HepG2 (cell line): Measurements from ENCODE around the gene ITIH2. TPM values are rescaled to one million over a fixed set of nuclear protein-coding genes. Genes with fewer than 3 reads are reported as not detected.

Experiments used
- BCL6 ChIP-seq: IDR thresholded peaks from 2 replicates; pipeline ENCODE4 v1.6.1; 2016; ENCODE audit warnings: missing genetic modification reagents, missing compliant biosample characterization
- EP300 ChIP-seq, 3 experiments: sonication (generic) in 1 of 3; formaldehyde crosslinking in 1 of 3; IDR thresholded peaks; 2 replicates each; pipeline versions ENCODE4 v1.5.1 to v1.6.1; 2011 to 2020; ENCODE audit warnings: low read depth in 2 of 3, low read length in 2 of 3, borderline replicate concordance in 1 of 3, improper control_type of control experiment in 1 of 3, mild to moderate bottlenecking in 1 of 3, missing genetic modification reagents in 1 of 3, moderate library complexity in 1 of 3
- FOXA1 ChIP-seq, 2 experiments: fragments of 450-650 bp in 1 of 2; sonication (generic) in 1 of 2; formaldehyde crosslinking in 1 of 2; IDR thresholded peaks; 2 replicates each; pipeline versions ENCODE4 v1.4.0 to v1.6.1; 2016 to 2020; ENCODE audit warnings: missing genetic modification reagents in 1 of 2
- FOXO1 ChIP-seq: sonication (generic); formaldehyde crosslinking; IDR thresholded peaks from 2 replicates; pipeline ENCODE4 v1.4.0; 2020; ENCODE audit warnings: missing genetic modification reagents
- HOXA7 ChIP-seq: sonication (generic); formaldehyde crosslinking; IDR thresholded peaks from 2 replicates; pipeline ENCODE4 v1.8.1; 2022; ENCODE audit warnings: mild to moderate bottlenecking, missing genetic modification reagents, moderate library complexity
- NFIC ChIP-seq: IDR thresholded peaks from 2 replicates; pipeline ENCODE4 v1.6.1; 2012; ENCODE audit warnings: mild to moderate bottlenecking, low read length, inconsistent platforms
- NR2F6 ChIP-seq, 2 experiments: IDR thresholded peaks; 2 replicates each; pipeline ENCODE4 v1.6.1; 2016; ENCODE audit warnings: antibody characterized with exemption in 1 of 2, mild to moderate bottlenecking in 1 of 2
- RARA ChIP-seq: IDR thresholded peaks from 2 replicates; pipeline ENCODE4 v1.6.1; 2016; ENCODE audit warnings: missing genetic modification reagents, missing compliant biosample characterization
- RFX1 ChIP-seq: fragments of 450-650 bp; IDR thresholded peaks from 2 replicates; pipeline ENCODE4 v1.6.1; 2017
- SOX13 ChIP-seq, 3 experiments: fragments of 450-650 bp in 1 of 3; sonication (generic) in 1 of 3; formaldehyde crosslinking in 1 of 3; IDR thresholded peaks in 2 of 3; conservative IDR thresholded peaks in 1 of 3; 2 replicates each; pipeline versions ENCODE4 v1.5.0 to v1.6.1; 2016 to 2020; ENCODE audit warnings: antibody characterized with exemption in 1 of 3, mild to moderate bottlenecking in 1 of 3, missing compliant biosample characterization in 1 of 3, missing genetic modification reagents in 1 of 3, moderate library complexity in 1 of 3
- TBX2 ChIP-seq: sonication (generic); formaldehyde crosslinking; IDR thresholded peaks from 2 replicates; pipeline ENCODE4 v1.5.0; 2020; ENCODE audit warnings: missing genetic modification reagents, mild to moderate bottlenecking, borderline replicate concordance
- TFE3 ChIP-seq: IDR thresholded peaks from 2 replicates; pipeline ENCODE4 v1.6.1; 2016
- THAP9 ChIP-seq: sonication (generic); formaldehyde crosslinking; IDR thresholded peaks from 2 replicates; pipeline ENCODE4; 2020; ENCODE audit warnings: missing genetic modification reagents, mild to moderate bottlenecking, borderline replicate concordance
- XBP1 ChIP-seq: sonication (generic); formaldehyde crosslinking; IDR thresholded peaks from 2 replicates; pipeline ENCODE4 v1.5.0; 2020; ENCODE audit warnings: missing genetic modification reagents
- ZBTB33 ChIP-seq: sonication (generic); formaldehyde crosslinking; IDR thresholded peaks from 2 replicates; pipeline ENCODE4 v1.4.0; 2020; ENCODE audit warnings: missing genetic modification reagents
- ZNF331 ChIP-seq: sonication (generic); formaldehyde crosslinking; IDR thresholded peaks from 2 replicates; pipeline ENCODE4 v1.4.0; 2020; ENCODE audit warnings: missing genetic modification reagents
- ZNF335 ChIP-seq: sonication (generic); formaldehyde crosslinking; IDR thresholded peaks from 2 replicates; pipeline ENCODE4 v1.4.0; 2020; ENCODE audit warnings: missing genetic modification reagents
- ZNF574 ChIP-seq: sonication (generic); formaldehyde crosslinking; IDR thresholded peaks from 2 replicates; pipeline ENCODE4 v1.4.0; 2020; ENCODE audit warnings: missing genetic modification reagents
- ZNF644 ChIP-seq: IDR thresholded peaks from 2 replicates; pipeline ENCODE4 v1.6.1; 2016; ENCODE audit warnings: low read depth
- ZNF7 ChIP-seq: IDR thresholded peaks from 2 replicates; pipeline ENCODE4 v1.6.1; 2016; ENCODE audit warnings: missing biosample characterization, missing genetic modification reagents
- ZNF782 ChIP-seq: sonication (generic); formaldehyde crosslinking; IDR thresholded peaks from 2 replicates; pipeline ENCODE4 v1.4.0; 2020; ENCODE audit warnings: missing genetic modification reagents, mild to moderate bottlenecking, borderline replicate concordance
- polyA plus RNA-seq, 8 experiments: library from polyadenylated mRNA; depleted of rRNA in 3 of 8; stranded (reverse) in 7 of 8; unstranded in 1 of 8; fragments of >200 nt; fragmentation: Illumina TruSeq in 4 of 8; extraction: Trizol in 4 of 8; gene quantifications; 2 replicates each; pipeline versions ENCODE4 v1.2.1 to v1.2.3, GENCODE V29; 2011 to 2016; ENCODE audit warnings: low read depth in 4 of 8, missing spikeins in 1 of 8, mixed read lengths in 1 of 8; ENCODE audit not compliant: insufficient read depth in 1 of 8
- total RNA-seq, 5 experiments: library from RNA; depleted of rRNA; stranded (reverse); fragments of >200 nt; fragmentation: Illumina TruSeq; extraction: Trizol; gene quantifications; 2 replicates each; pipeline ENCODE4 v1.2.3, GENCODE V29; 2016; ENCODE audit warnings: low read depth in 1 of 5

Gene ITIH2
- total and polyA plus RNA-seq, 2 of the 13 experiments (the other 11 are each of a cell fraction or from before 2014, with no cell fraction given) = 1,197 to 1,427 TPM

DNA sequence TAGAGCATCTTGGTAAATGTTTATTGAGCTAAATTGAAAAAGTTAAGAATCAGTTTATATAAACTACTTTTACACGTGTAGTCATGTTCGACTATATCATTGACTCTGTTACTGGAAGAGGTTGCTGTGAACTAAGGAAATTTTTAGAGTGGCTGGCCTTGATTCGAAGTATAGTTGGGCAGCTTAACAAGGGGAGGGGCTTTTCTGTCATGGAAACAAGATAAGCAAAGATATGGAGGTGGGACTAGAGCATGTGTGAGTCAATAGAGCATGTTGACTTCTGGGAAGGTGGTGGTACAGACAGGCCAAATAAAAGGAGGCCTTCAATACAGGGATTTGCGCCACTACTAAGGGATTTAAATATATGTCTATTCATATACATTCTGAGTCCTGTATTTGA, 92.5 kb downstream of the ITIH2 start (continued):
- peak; percentile 77 for TF ChIP-seq FOXA1 (IDR thresholded peaks at IDR 0.05)
- peak; percentile 96 for TF ChIP-seq FOXA1 (CRISPR knock-in tag; IDR thresholded peaks at IDR 0.05)
- TF ChIP-seq RARA = 0 out of 2 replicates have a peak, but pooled peaks have one; percentile 11
- no peak for TF ChIP-seq SOX13 (IDR thresholded peaks at IDR 0.05)
- TF ChIP-seq SOX13 (CRISPR knock-in tag; conservative IDR thresholded peaks at IDR 0.05 in 1 of 2, IDR thresholded peaks at IDR 0.05 in 1 of 2) = peak in 1 of 2 experiments; percentile 78; a peak in 2 of 4 replicates
- 0 out of 2 replicates have a peak, but pooled peaks have one; percentile 19 for TF ChIP-seq NFIC
- no peak for TF ChIP-seq XBP1 (CRISPR knock-in tag)
- TF ChIP-seq ZNF7 (CRISPR knock-in tag) = no peak
- TF ChIP-seq HOXA7 = no peak
- peak; percentile 24; the same call in 1 of the 2 replicates for TF ChIP-seq ZNF331 (CRISPR knock-in tag)
- no peak for TF ChIP-seq TFE3 (CRISPR knock-in tag)
- TF ChIP-seq ZBTB33 (CRISPR knock-in tag) = no peak
- peak; percentile 40; the same call in 1 of the 2 replicates for TF ChIP-seq RFX1
- TF ChIP-seq THAP9 (CRISPR knock-in tag) = no peak
- TF ChIP-seq BCL6 = 0 out of 2 replicates have a peak, but pooled peaks have one; percentile 21
- TF ChIP-seq TBX2 (CRISPR knock-in tag) = 0 out of 2 replicates have a peak, but pooled peaks have one; percentile 25
- TF ChIP-seq ZNF644 (CRISPR knock-in tag) = peak; percentile 64
- TF ChIP-seq EP300 (IDR thresholded peaks at IDR 0.05; ENCODE audit: low read depth in 2 of 2, low read length in 2 of 2) = peak in 1 of 2 experiments; percentile 37; a peak in 2 of 4 replicates
- no peak for TF ChIP-seq EP300 (CRISPR knock-in tag; IDR thresholded peaks at IDR 0.05; ENCODE audit: borderline replicate concordance)
- no peak for TF ChIP-seq ZNF782 (CRISPR knock-in tag)
- TF ChIP-seq NR2F6 (IDR thresholded peaks at IDR 0.05) = no peak
- TF ChIP-seq NR2F6 (CRISPR knock-in tag; IDR thresholded peaks at IDR 0.05) = 0 out of 2 replicates have a peak, but pooled peaks have one; percentile 21
- TF ChIP-seq ZNF574 (CRISPR knock-in tag) = peak; percentile 86
- TF ChIP-seq FOXO1 = peak; percentile 31; the same call in 1 of the 2 replicates
- TF ChIP-seq ZNF335 (CRISPR knock-in tag) = no peak
